Astrocyte (in vitro differentiated cells and primary cell): Measurements from ENCODE around the gene SPIN4. TPM values are rescaled to one million over a fixed set of nuclear protein-coding genes. Genes with fewer than 3 reads are reported as not detected.
A peak's percentile ranks its signal among the peaks of the same experiment; 100 is the strongest.
"Not testable (repeated sequence)": the region's sequence is repeated elsewhere in the genome, so short reads cannot be mapped to it uniquely, and the experiment has no call there.

ENCODE experiments used
- DNase-seq: peaks from one replicate; pipeline ENCODE4 v3.0.0-alpha.2; 2010; ENCODE audit warnings: low read depth
- FAIRE-seq: peaks from 2 replicates; lab custom pipeline; 2011; peaks lifted over from hg19 to GRCh38; lab: Jason Lieb, UNC
- H2AFZ ChIP-seq: 2 replicates; pipeline ENCODE4 v1.6.0; 2012; ENCODE audit warnings: low read depth, low read length, inconsistent platforms
- H3K27ac ChIP-seq: 2 replicates; pipeline ENCODE4 v1.5.1; 2011; ENCODE audit warnings: low read depth, low read length, inconsistent platforms
- H3K27me3 ChIP-seq: 2 replicates; pipeline ENCODE4 v1.6.0; 2011; ENCODE audit warnings: low read length, inconsistent platforms; ENCODE audit not compliant: insufficient read depth
- H3K36me3 ChIP-seq: 2 replicates; pipeline ENCODE4 v1.5.1; 2011; ENCODE audit warnings: low read length, inconsistent platforms; ENCODE audit not compliant: insufficient read depth
- H3K4me1 ChIP-seq: 2 replicates; pipeline ENCODE4 v1.5.1; 2011; ENCODE audit warnings: low read length, inconsistent platforms; ENCODE audit not compliant: insufficient read depth
- H3K4me2 ChIP-seq: 2 replicates; pipeline ENCODE4 v1.6.0; 2012; ENCODE audit warnings: low read length, inconsistent platforms
- H3K4me3 ChIP-seq: 2 replicates; pipeline ENCODE4 v1.5.1; 2011; ENCODE audit warnings: low read depth, mild to moderate bottlenecking, low read length, inconsistent platforms; ENCODE audit not compliant: insufficient read depth
- H3K79me2 ChIP-seq: 2 replicates; pipeline ENCODE4 v1.6.0; 2012; ENCODE audit warnings: mild to moderate bottlenecking, low read length, inconsistent platforms; ENCODE audit not compliant: insufficient read depth
- H3K9ac ChIP-seq: 2 replicates; pipeline ENCODE4 v1.6.0; 2012; ENCODE audit warnings: mild to moderate bottlenecking, low read length, inconsistent platforms
- H3K9me3 ChIP-seq: 2 replicates; pipeline ENCODE4 v1.5.1; 2012; ENCODE audit warnings: low read depth, mild to moderate bottlenecking, low read length, inconsistent platforms; ENCODE audit not compliant: insufficient read depth
- H4K20me1 ChIP-seq: 2 replicates; pipeline ENCODE4 v1.6.0; 2012; ENCODE audit warnings: low read length, inconsistent platforms; ENCODE audit not compliant: insufficient read depth
- H3K27ac Mint-ChIP-seq: one replicate; pipeline ENCODE4 v1.8.0; 2021; ENCODE audit warnings: mild to moderate bottlenecking, mixed read lengths; ENCODE audit not compliant: unreplicated experiment
- H3K27me3 Mint-ChIP-seq: one replicate; pipeline ENCODE4 v1.8.0; 2021; ENCODE audit warnings: low read depth, mixed read lengths; ENCODE audit not compliant: unreplicated experiment
- H3K36me3 Mint-ChIP-seq: one replicate; pipeline ENCODE4 v1.8.0; 2021; ENCODE audit warnings: low read depth, mixed read lengths; ENCODE audit not compliant: unreplicated experiment
- H3K4me1 Mint-ChIP-seq: one replicate; pipeline ENCODE4 v1.8.0; 2021; ENCODE audit warnings: low read depth, mixed read lengths; ENCODE audit not compliant: unreplicated experiment
- H3K4me3 Mint-ChIP-seq: one replicate; pipeline ENCODE4 v1.8.0; 2021; ENCODE audit warnings: mild to moderate bottlenecking, moderate library complexity, mixed read lengths; ENCODE audit not compliant: unreplicated experiment
- H3K9me3 Mint-ChIP-seq: one replicate; pipeline ENCODE4 v1.8.0; 2021; ENCODE audit warnings: mild to moderate bottlenecking, mixed read lengths; ENCODE audit not compliant: unreplicated experiment
- EZH2 ChIP-seq: IDR thresholded peaks from 2 replicates; pipeline ENCODE4 v1.6.1; 2012; ENCODE audit warnings: mild to moderate bottlenecking, low read length, inconsistent platforms; ENCODE audit not compliant: insufficient read depth
- total RNA-seq: library from RNA; stranded (reverse); gene quantifications from 2 replicates; pipeline ENCODE4 v1.2.1, GENCODE V29; 2021
- TF ChIP-seq, protein P1 (sequence below): IDR thresholded peaks from 2 replicates; pipeline ENCODE4 v1.5.1; 2011; ENCODE audit warnings: low read depth, mild to moderate bottlenecking, inconsistent platforms, low read length, moderate library complexity; ENCODE audit not compliant: insufficient read depth

Gene SPIN4
- total RNA-seq, 1 donor from 2014 or later: 4.9 TPM

GRCh38 chrX:63387411-63387810, 36.3 kb upstream of the SPIN4 start:
- H3K27ac ChIP-seq: no peak overlapping the region
- H3K4me1 Mint-ChIP-seq: no peaks in the 10 kb centered on the region
- no peaks in the 10 kb centered on the region for H3K27me3 Mint-ChIP-seq
- no peaks in the 10 kb centered on the region for H3K9me3 Mint-ChIP-seq
- H4K20me1 ChIP-seq: no peaks in the 10 kb centered on the region
- H3K27ac Mint-ChIP-seq: no peak overlapping the region
- H3K36me3 Mint-ChIP-seq: no peaks in the 10 kb centered on the region
- no peaks in the 10 kb centered on the region for H3K9me3 ChIP-seq
- no peak overlapping the region for H2AFZ ChIP-seq
- H3K79me2 ChIP-seq: no peaks in the 10 kb centered on the region
- H3K4me3 Mint-ChIP-seq: no peak overlapping the region
- H3K4me1 ChIP-seq: no peaks in the 10 kb centered on the region
- no peaks in the 10 kb centered on the region for H3K27me3 ChIP-seq
- H3K36me3 ChIP-seq: no peaks in the 10 kb centered on the region
- DNase-seq: no peak
- no peak overlapping the region for H3K4me2 ChIP-seq
- no peak overlapping the region for H3K4me3 ChIP-seq
- TF ChIP-seq, protein P1, sequence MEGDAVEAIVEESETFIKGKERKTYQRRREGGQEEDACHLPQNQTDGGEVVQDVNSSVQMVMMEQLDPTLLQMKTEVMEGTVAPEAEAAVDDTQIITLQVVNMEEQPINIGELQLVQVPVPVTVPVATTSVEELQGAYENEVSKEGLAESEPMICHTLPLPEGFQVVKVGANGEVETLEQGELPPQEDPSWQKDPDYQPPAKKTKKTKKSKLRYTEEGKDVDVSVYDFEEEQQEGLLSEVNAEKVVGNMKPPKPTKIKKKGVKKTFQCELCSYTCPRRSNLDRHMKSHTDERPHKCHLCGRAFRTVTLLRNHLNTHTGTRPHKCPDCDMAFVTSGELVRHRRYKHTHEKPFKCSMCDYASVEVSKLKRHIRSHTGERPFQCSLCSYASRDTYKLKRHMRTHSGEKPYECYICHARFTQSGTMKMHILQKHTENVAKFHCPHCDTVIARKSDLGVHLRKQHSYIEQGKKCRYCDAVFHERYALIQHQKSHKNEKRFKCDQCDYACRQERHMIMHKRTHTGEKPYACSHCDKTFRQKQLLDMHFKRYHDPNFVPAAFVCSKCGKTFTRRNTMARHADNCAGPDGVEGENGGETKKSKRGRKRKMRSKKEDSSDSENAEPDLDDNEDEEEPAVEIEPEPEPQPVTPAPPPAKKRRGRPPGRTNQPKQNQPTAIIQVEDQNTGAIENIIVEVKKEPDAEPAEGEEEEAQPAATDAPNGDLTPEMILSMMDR: no peak
- TF ChIP-seq EZH2: no peak
- no peak overlapping the region for H3K9ac ChIP-seq
- peak; percentile 85 for FAIRE-seq

DNA sequence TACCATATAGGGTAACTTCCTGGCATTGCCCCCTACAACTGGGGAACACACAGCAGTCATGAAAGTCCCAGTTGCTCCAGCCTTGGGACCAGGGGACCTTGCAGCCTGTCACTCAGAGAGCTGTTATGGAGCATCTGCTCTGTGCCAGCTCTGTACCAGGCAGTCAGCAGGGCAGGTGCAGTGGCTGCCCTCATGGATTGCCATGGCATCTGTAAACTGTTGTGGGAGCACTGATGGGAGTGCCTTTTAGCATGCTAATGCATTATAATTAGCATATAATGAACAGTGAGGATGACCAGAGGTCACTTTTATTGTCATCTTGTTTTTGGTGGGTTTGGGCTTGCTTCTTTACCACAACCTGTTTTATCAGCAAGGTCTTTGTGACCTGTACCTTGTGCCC, 33.1 kb upstream of the SPIN4 start:
- not testable (repeated sequence) for H3K9me3 ChIP-seq, H3K36me3 ChIP-seq, H3K27ac ChIP-seq, H3K27ac Mint-ChIP-seq, H3K9me3 Mint-ChIP-seq, H3K4me3 ChIP-seq, H3K4me3 Mint-ChIP-seq, DNase-seq, H3K4me1 ChIP-seq, H4K20me1 ChIP-seq, H3K36me3 Mint-ChIP-seq, H3K79me2 ChIP-seq, H2AFZ ChIP-seq, H3K27me3 ChIP-seq, H3K4me1 Mint-ChIP-seq, H3K27me3 Mint-ChIP-seq, H3K9ac ChIP-seq, H3K4me2 ChIP-seq, FAIRE-seq

DNA sequence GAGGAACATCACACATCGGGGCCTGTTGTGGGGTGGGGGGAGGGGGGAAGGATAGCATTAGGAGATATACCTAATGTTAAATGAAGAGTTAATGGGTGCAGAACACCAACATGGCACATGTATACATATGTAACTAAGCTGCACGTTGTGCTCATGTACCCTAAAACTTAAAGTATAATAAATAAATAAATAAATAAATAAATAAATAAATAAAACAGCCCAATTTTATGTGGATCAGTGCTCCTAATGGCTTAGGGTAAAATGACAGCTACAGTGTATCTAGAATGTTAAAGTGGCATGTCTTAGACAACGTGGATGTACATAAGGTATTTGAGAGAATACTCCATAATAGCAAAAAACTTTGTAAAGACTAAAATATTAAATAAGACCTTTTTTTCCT, 21.9 kb upstream of the SPIN4 start:
- not testable (repeated sequence) for H4K20me1 ChIP-seq, H3K9me3 ChIP-seq, H3K4me2 ChIP-seq, H3K27me3 Mint-ChIP-seq, H3K4me1 Mint-ChIP-seq, H2AFZ ChIP-seq, H3K36me3 ChIP-seq, H3K4me3 ChIP-seq, H3K27ac ChIP-seq, H3K4me1 ChIP-seq, DNase-seq, H3K27me3 ChIP-seq, FAIRE-seq, H3K4me3 Mint-ChIP-seq, H3K27ac Mint-ChIP-seq, H3K9ac ChIP-seq, H3K79me2 ChIP-seq, H3K36me3 Mint-ChIP-seq, H3K9me3 Mint-ChIP-seq

- H3K9me3 Mint-ChIP-seq, H3K79me2 ChIP-seq, H3K36me3 Mint-ChIP-seq, H3K36me3 ChIP-seq, H3K4me2 ChIP-seq, H3K4me3 Mint-ChIP-seq, H3K4me1 ChIP-seq, H3K27me3 Mint-ChIP-seq, H4K20me1 ChIP-seq, FAIRE-seq, H3K9me3 ChIP-seq, H3K4me3 ChIP-seq, H3K4me1 Mint-ChIP-seq, H2AFZ ChIP-seq, DNase-seq, H3K27me3 ChIP-seq, H3K27ac ChIP-seq, H3K27ac Mint-ChIP-seq, H3K9ac ChIP-seq: not testable (repeated sequence)
Observed at GRCh38 chrX:63367699-63368098, 16.6 kb upstream of the SPIN4 start.
